ENCODE data around the gene NAT14. TPM values are rescaled to one million over a fixed set of nuclear protein-coding genes. Genes with fewer than 3 reads are reported as not detected.

The NAT14 gene
- total RNA-seq, 1 experiment from 2014 or later = 87.7 TPM

DNA sequence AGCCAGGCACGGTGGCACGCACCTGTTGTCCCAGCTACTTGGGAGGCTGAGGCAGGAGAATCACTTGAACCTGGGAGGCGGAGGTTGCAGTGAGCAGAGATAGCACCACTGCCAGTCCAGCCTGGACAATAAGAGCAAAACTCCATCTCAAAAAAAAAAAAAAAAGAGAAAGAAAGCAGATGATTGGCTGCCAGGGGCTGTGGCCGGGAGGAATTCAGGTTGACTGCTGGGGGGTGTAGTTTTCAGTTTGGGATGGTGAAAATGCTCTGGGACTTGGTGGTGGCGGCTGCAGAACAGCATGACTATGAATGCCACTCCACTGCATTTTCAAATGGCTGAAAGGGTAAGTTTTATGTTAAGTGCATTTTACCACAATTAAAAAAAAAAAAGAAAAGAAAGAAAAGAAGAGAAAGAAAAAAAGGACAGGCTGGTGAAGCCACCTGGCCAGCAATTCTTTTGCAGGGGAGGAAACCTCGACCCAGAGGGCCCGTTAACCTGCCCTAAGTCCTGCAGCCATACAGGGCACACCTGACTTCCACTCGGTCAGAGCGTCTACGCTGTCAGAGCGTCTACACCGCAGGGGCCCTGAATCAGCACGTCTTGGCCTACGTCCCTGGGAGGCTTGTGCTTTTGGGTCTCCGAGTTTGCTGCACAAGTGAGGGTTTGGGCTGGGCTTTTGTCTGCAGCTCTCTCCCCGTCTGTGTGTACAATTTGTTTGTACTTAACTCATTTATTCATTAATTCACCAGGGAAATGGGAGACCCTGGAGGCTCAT, 27.1 kb upstream of the NAT14 start:
- H3K4me3 Mint-ChIP-seq = no peak overlapping the region
- H3K4me1 Mint-ChIP-seq = peaks cover 32% of the 10 kb centered on the region
- H3K36me3 Mint-ChIP-seq = peaks cover 12% of the 10 kb centered on the region
- H3K9me3 Mint-ChIP-seq = no peaks in the 10 kb centered on the region
- ChIA-PET POLR2A (interaction anchor here (0.8 kb wide), 1 partner anchor 73 kb away, joined by 3 read pairs; no protein-coding TSS in a partner anchor), CTCF (interaction anchor here (1.3 kb wide), 1 partner anchor 10 kb away, joined by 10 read pairs; no protein-coding TSS in a partner anchor)
- TF ChIP-seq ZNF512 (CRISPR knock-in tag; IDR thresholded peaks at IDR 0.05; ENCODE audit: borderline replicate concordance) (no peak), ZNF263 (CRISPR knock-in tag; IDR thresholded peaks at IDR 0.05; ENCODE audit: low read depth) (no peak), MYBL2 (CRISPR knock-in tag; IDR thresholded peaks at IDR 0.05) (no peak), NFYB (CRISPR knock-in tag; conservative IDR thresholded peaks at IDR 0.05; ENCODE audit: low read depth) (no peak)
- ATAC-seq (no peak), DNase-seq (ENCODE audit: low spot score) (no peak)
- H3K27ac Mint-ChIP-seq = no peak overlapping the region
- H3K27me3 Mint-ChIP-seq (ENCODE audit: low read depth) = peaks cover 9% of the 10 kb centered on the region

- H3K27ac Mint-ChIP-seq = no peak overlapping the region
- peaks cover 39% of the 10 kb centered on the region for H3K4me1 Mint-ChIP-seq
- ChIA-PET POLR2A (no interaction called here), CTCF (interaction anchor here (0.7 to 2.7 kb wide), 4 partner anchors 8 to 299 kb away, joined by 3 to 19 read pairs (median 7); no protein-coding TSS in a partner anchor)
- peak overlapping the region; percentile 84 for H3K4me3 Mint-ChIP-seq
- H3K27me3 Mint-ChIP-seq (ENCODE audit: low read depth) = peaks cover 5% of the 10 kb centered on the region
- no peak for ATAC-seq
- DNase-seq (ENCODE audit: low spot score) = no peak
- no peaks in the 10 kb centered on the region for H3K9me3 Mint-ChIP-seq
- peaks cover 12% of the 10 kb centered on the region for H3K36me3 Mint-ChIP-seq
- TF ChIP-seq JUN (CRISPR knock-in tag; IDR thresholded peaks at IDR 0.05) = no peak
- TF ChIP-seq ZNF281 (CRISPR knock-in tag; IDR thresholded peaks at IDR 0.05) = no peak
- no peak for TF ChIP-seq TP53 (CRISPR knock-in tag; IDR thresholded peaks at IDR 0.05)
- no peak for TF ChIP-seq TEAD4 (CRISPR knock-in tag; IDR thresholded peaks at IDR 0.05)
- TF ChIP-seq ZNF138 (CRISPR knock-in tag; conservative IDR thresholded peaks at IDR 0.05) = no peak
- TF ChIP-seq NFYB (CRISPR knock-in tag; conservative IDR thresholded peaks at IDR 0.05; ENCODE audit: low read depth) = no peak
- TF ChIP-seq, protein P1, sequence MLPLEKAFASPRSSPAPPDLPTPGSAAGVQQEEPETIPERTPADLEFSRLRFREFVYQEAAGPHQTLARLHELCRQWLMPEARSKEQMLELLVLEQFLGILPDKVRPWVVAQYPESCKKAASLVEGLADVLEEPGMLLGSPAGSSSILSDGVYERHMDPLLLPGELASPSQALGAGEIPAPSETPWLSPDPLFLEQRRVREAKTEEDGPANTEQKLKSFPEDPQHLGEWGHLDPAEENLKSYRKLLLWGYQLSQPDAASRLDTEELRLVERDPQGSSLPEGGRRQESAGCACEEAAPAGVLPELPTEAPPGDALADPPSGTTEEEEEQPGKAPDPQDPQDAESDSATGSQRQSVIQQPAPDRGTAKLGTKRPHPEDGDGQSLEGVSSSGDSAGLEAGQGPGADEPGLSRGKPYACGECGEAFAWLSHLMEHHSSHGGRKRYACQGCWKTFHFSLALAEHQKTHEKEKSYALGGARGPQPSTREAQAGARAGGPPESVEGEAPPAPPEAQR (CRISPR knock-in tag; IDR thresholded peaks at IDR 0.05) = no peak
- no peak for TF ChIP-seq USF1 (CRISPR knock-in tag; IDR thresholded peaks at IDR 0.05)
- no peak for TF ChIP-seq CREM (CRISPR knock-in tag; IDR thresholded peaks at IDR 0.05)
- TF ChIP-seq, protein P2, sequence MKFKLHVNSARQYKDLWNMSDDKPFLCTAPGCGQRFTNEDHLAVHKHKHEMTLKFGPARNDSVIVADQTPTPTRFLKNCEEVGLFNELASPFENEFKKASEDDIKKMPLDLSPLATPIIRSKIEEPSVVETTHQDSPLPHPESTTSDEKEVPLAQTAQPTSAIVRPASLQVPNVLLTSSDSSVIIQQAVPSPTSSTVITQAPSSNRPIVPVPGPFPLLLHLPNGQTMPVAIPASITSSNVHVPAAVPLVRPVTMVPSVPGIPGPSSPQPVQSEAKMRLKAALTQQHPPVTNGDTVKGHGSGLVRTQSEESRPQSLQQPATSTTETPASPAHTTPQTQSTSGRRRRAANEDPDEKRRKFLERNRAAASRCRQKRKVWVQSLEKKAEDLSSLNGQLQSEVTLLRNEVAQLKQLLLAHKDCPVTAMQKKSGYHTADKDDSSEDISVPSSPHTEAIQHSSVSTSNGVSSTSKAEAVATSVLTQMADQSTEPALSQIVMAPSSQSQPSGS (CRISPR knock-in tag; IDR thresholded peaks at IDR 0.05; ENCODE audit: borderline replicate concordance, low read depth) = no peak
- no peak for TF ChIP-seq ZNF532 (CRISPR knock-in tag; IDR thresholded peaks at IDR 0.05; ENCODE audit: borderline replicate concordance)
- TF ChIP-seq NR2C2 (CRISPR knock-in tag; IDR thresholded peaks at IDR 0.05) = no peak
- no peak for TF ChIP-seq PRRX2 (CRISPR knock-in tag; IDR thresholded peaks at IDR 0.05)
- no peak for TF ChIP-seq TEAD1 (CRISPR knock-in tag; IDR thresholded peaks at IDR 0.05)
- no peak for TF ChIP-seq KAT7 (CRISPR knock-in tag; IDR thresholded peaks at IDR 0.05; ENCODE audit: borderline replicate concordance)
- no peak for TF ChIP-seq NR1H2 (CRISPR knock-in tag; IDR thresholded peaks at IDR 0.05)
- TF ChIP-seq ZNF671 (CRISPR knock-in tag; IDR thresholded peaks at IDR 0.05) = no peak
Measured at GRCh38 chr19:55459551-55459949, 25.4 kb upstream of the NAT14 start.
